ENCODE data around the gene LRRC47.

LRRC47 gene

DNA sequence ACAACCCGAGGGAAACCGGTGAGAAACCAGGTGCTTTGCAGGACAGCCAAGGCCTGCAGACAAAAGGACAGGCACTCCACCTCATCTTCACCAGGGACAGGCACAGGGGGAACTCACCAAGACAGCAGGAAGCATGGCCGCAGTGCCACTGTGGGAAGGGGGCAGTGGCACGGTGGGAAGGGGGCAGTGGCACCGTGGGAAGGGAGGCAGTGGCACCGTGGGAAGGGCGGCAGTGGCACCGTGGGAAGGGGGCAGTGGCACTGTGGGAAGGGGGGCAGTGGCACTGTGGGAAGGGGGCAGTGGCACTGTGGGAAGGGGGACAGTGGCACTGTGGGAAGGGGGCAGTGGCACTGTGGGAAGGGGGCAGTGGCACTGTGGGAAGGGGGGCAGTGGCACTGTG lies 28.4 kb upstream of the LRRC47 start:
- Histone ChIP-seq H3K36me3 (no peaks in the 10 kb centered on the region), H3K4me1 (peaks cover 10% of the 10 kb centered on the region), H3K27me3 (no peaks in the 10 kb centered on the region), H3K9me3 (no peaks in the 10 kb centered on the region), H3K4me3 (ENCODE audit: low read depth, low read length) (no peak overlapping the region)
- TF ChIP-seq, protein P1, sequence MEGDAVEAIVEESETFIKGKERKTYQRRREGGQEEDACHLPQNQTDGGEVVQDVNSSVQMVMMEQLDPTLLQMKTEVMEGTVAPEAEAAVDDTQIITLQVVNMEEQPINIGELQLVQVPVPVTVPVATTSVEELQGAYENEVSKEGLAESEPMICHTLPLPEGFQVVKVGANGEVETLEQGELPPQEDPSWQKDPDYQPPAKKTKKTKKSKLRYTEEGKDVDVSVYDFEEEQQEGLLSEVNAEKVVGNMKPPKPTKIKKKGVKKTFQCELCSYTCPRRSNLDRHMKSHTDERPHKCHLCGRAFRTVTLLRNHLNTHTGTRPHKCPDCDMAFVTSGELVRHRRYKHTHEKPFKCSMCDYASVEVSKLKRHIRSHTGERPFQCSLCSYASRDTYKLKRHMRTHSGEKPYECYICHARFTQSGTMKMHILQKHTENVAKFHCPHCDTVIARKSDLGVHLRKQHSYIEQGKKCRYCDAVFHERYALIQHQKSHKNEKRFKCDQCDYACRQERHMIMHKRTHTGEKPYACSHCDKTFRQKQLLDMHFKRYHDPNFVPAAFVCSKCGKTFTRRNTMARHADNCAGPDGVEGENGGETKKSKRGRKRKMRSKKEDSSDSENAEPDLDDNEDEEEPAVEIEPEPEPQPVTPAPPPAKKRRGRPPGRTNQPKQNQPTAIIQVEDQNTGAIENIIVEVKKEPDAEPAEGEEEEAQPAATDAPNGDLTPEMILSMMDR (IDR thresholded peaks at IDR 0.05; ENCODE audit: low read depth, low read length) = no peak
- DNase-seq = no peak

DNA sequence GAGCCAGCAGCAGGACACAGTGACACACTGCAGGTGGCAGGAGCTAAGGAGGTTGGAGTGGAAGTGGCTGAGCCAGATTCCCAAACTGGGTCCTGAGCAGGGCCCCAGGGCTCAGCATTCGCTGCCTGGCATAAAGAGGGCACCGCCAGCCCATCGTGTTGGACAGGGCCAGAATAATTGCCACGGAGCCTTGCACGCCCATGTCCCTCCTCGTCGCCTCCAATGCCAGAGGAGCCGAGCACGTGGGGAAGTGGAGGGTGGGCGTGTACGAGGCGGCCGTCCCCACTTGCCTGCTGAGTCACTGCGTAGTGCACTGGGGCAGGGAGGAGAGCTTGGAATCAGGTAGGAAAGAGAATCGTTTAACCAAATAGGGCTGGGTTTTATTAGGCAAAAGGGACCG lies 26.1 kb upstream of the LRRC47 start:
- Histone ChIP-seq H3K9me3 (no peaks in the 10 kb centered on the region), H3K36me3 (no peaks in the 10 kb centered on the region), H3K4me1 (peaks cover 10% of the 10 kb centered on the region), H3K4me3 (ENCODE audit: low read depth, low read length) (no peak overlapping the region), H3K27me3 (no peaks in the 10 kb centered on the region)
- no peak for DNase-seq
- TF ChIP-seq, protein P1 (IDR thresholded peaks at IDR 0.05; ENCODE audit: low read depth, low read length) = no peak

DNA sequence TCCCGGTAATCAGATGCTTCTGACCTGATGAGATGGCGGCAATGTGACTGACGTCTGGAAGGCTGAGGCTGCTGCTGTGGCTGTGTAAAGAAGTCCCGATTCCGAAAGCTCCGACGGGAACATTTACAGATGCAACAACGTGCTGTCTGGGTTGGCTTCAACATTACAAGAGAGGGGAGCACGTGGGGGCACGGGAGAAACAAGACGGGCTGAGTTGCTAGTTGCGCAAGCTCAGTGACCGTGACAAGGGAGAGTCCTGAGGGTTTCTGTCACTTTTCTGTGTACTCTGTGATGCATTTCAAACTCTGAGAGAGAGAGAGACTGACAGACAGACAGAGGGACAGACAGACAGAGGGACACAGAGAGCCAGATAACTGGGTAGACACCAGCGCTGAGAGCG lies 25.6 kb upstream of the LRRC47 start:
- peaks cover 10% of the 10 kb centered on the region for H3K4me1 ChIP-seq
- TF ChIP-seq, protein P1 (IDR thresholded peaks at IDR 0.05; ENCODE audit: low read depth, low read length) = no peak
- no peaks in the 10 kb centered on the region for H3K36me3 ChIP-seq

DNA sequence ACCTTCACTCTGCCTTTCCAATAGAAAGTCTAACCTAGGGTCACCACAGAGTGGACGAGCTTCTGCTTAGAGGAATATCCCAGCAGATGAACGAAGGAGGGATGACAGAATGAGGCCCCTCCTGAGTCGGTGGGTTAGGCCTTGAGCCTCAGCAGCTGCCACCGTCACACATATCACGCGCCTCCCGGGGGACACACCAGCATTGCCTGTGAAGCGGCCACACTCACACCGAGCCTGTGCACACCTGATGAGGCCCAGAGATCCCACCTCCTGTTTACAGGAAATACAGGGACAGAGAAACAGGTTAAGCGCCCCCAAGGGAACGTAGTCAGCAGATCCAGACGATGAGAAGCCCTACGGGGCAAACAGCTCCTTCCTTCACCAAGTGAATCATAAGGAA lies 25.1 kb upstream of the LRRC47 start:
- Histone ChIP-seq H3K4me1 (peaks cover 10% of the 10 kb centered on the region), H3K4me3 (ENCODE audit: low read depth, low read length) (no peak overlapping the region), H3K36me3 (no peaks in the 10 kb centered on the region), H3K27me3 (no peaks in the 10 kb centered on the region), H3K9me3 (no peaks in the 10 kb centered on the region)
- DNase-seq = peak; percentile 20
- TF ChIP-seq, protein P1 (IDR thresholded peaks at IDR 0.05; ENCODE audit: low read depth, low read length) = peak; percentile 15; the same call in 1 of the 2 replicates

More for the DNA sequence above, 25.6 kb upstream of the LRRC47 start:
- no peaks in the 10 kb centered on the region for H3K27me3 ChIP-seq
- no peaks in the 10 kb centered on the region for H3K9me3 ChIP-seq
- H3K4me3 ChIP-seq (ENCODE audit: low read depth, low read length) = no peak overlapping the region
- DNase-seq = no peak

DNA sequence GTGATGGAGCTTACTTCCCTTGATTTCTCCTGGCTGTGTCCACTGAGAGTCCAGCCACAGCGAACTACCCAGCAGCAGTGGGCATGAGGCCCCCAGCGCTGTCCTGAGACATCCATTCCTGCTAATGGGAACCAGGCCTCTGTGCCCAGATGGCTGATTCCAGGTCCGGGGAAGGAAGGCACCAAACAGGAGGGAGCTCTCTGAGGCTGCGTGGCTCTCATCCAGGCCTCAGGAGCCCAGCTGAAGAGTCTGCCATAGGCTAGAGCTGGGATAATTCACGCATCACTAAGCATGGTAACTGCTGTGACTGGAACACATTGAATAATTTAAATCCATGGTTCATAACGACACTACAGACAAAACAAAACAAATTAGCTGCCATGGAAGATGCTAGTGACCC lies 24.7 kb upstream of the LRRC47 start:
- peaks cover 10% of the 10 kb centered on the region for H3K4me1 ChIP-seq
- no peaks in the 10 kb centered on the region for H3K36me3 ChIP-seq
- H3K27me3 ChIP-seq = no peaks in the 10 kb centered on the region
- H3K9me3 ChIP-seq = no peaks in the 10 kb centered on the region
- H3K4me3 ChIP-seq (ENCODE audit: low read depth, low read length) = no peak overlapping the region
- TF ChIP-seq, protein P1 (IDR thresholded peaks at IDR 0.05; ENCODE audit: low read depth, low read length) = no peak
- DNase-seq = peak; percentile 79

DNA sequence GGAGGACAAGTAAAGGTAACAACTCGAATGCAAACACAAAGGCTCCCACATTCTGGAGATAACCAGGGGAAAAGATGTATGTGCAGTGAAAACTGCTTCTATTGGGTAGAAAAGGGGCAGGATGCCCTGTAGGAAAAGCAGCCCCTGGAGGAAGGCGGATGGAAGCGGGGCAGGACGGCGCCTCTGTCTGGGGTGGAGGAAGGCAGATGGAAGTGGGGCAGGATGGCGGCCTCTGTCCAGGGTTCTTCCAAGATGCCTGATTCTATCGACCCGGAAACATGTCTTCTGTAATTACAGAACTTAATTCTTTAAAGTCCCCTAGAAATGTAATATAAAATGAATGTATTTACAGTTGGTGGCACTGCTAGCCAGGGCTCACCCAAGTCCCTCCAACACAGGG lies 24.0 kb upstream of the LRRC47 start:
- no peaks in the 10 kb centered on the region for H3K36me3 ChIP-seq
- TF ChIP-seq, protein P1 (IDR thresholded peaks at IDR 0.05; ENCODE audit: low read depth, low read length) = no peak
- H3K27me3 ChIP-seq = no peaks in the 10 kb centered on the region
- DNase-seq = no peak
- peaks cover 10% of the 10 kb centered on the region for H3K4me1 ChIP-seq
- H3K9me3 ChIP-seq = no peaks in the 10 kb centered on the region
- H3K4me3 ChIP-seq (ENCODE audit: low read depth, low read length) = no peak overlapping the region
